Subcutaneous abdominal adipose tissue (tissue), 5 donors: Measurements from ENCODE around the gene LRRC7.
"Not testable (repeated sequence)": the region's sequence is repeated elsewhere in the genome, so short reads cannot be mapped to it uniquely, and the experiment has no call there.

Experiments
- H3K27ac ChIP-seq: one replicate; pipeline ENCODE4 v1.7.0; 2013; ENCODE audit warnings: low read depth, mild to moderate bottlenecking, inconsistent platforms, low read length, moderate library complexity
- H3K27me3 ChIP-seq, 5 donors: one replicate each; pipeline ENCODE4 v1.7.0; 2013; ENCODE audit warnings: low read length in 5 of 5, inconsistent platforms in 1 of 5; ENCODE audit not compliant: control insufficient read depth in 5 of 5, insufficient read depth in 4 of 5
- H3K36me3 ChIP-seq, 5 donors: one replicate each; pipeline ENCODE4 v1.7.0; 2013; ENCODE audit warnings: low read length in 5 of 5; ENCODE audit not compliant: control insufficient read depth in 5 of 5, insufficient read depth in 5 of 5
- H3K4me1 ChIP-seq, 5 donors: one replicate each; pipeline ENCODE4 v1.7.0; 2013; ENCODE audit warnings: low read length in 5 of 5, mild to moderate bottlenecking in 3 of 5, moderate library complexity in 1 of 5; ENCODE audit not compliant: control insufficient read depth in 5 of 5, insufficient read depth in 5 of 5
- H3K4me3 ChIP-seq, 5 donors: one replicate each; pipeline ENCODE4 v1.7.0; 2013; ENCODE audit warnings: low read length in 5 of 5, low read depth in 1 of 5
- H3K9ac ChIP-seq, 5 donors: one replicate each; pipeline ENCODE4 v1.7.0; 2013; ENCODE audit warnings: low read length in 5 of 5, mild to moderate bottlenecking in 4 of 5, moderate library complexity in 3 of 5
- H3K9me3 ChIP-seq, 5 donors: one replicate each; pipeline ENCODE4 v1.7.0; 2013; ENCODE audit warnings: low read length in 5 of 5; ENCODE audit not compliant: control insufficient read depth in 5 of 5
- donor health status: healthy.
- donor health status: healthy.
- donor health status: healthy.
- donor health status: healthy.
- donor health status: healthy.

Gene LRRC7

DNA sequence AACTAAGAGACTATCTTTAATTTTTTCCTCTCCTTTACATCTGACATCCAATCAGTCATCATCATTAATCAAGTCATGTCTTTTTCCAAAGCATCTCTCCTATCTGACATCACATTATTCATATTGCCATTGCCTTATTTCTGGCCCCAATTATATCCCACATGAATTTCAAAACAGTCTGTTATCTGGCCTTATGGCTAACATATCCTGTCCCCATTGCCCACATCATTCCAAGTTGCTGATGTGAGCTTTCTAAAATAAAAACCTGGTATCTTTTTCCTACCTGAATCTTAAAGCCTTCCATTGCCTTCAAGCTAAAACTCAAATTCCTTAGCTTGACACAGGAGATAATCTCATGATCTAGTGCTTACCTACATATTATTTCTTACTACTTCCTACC lies 353.8 kb downstream of the LRRC7 start:
- no peaks in the 10 kb centered on the region for H3K27me3 ChIP-seq
- no peak overlapping the region for H3K9ac ChIP-seq
- no peak overlapping the region for H3K27ac ChIP-seq
- H3K9me3 ChIP-seq: peaks cover 0 to 4% (median 0%) of the 10 kb centered on the region in 5 donors
- H3K4me3 ChIP-seq: no peak overlapping the region
- no peaks in the 10 kb centered on the region for H3K4me1 ChIP-seq
- H3K36me3 ChIP-seq: no peaks in the 10 kb centered on the region

DNA sequence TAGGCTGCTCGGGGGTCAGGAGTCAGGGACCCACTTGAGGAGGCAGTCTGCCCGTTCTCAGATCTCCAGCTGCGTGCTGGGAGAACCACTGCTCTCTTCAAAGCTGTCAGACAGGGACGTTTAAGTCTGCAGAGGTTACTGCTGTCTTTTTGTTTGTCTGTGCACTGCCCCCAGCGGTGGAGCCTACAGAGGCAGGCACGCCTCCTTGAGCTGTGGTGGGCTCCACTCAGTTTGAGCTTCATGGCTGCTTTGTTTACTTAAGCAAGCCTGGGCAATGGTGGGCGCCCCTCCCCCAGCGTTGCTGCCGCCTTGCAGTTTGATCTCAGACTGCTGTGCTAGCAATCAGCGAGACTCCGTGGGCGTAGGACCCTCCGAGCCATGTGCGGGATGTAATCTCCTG lies 360.5 kb downstream of the LRRC7 start:
- not testable (repeated sequence) for H3K4me1 ChIP-seq, H3K9me3 ChIP-seq, H3K4me3 ChIP-seq, H3K36me3 ChIP-seq, H3K27ac ChIP-seq, H3K9ac ChIP-seq, H3K27me3 ChIP-seq

DNA sequence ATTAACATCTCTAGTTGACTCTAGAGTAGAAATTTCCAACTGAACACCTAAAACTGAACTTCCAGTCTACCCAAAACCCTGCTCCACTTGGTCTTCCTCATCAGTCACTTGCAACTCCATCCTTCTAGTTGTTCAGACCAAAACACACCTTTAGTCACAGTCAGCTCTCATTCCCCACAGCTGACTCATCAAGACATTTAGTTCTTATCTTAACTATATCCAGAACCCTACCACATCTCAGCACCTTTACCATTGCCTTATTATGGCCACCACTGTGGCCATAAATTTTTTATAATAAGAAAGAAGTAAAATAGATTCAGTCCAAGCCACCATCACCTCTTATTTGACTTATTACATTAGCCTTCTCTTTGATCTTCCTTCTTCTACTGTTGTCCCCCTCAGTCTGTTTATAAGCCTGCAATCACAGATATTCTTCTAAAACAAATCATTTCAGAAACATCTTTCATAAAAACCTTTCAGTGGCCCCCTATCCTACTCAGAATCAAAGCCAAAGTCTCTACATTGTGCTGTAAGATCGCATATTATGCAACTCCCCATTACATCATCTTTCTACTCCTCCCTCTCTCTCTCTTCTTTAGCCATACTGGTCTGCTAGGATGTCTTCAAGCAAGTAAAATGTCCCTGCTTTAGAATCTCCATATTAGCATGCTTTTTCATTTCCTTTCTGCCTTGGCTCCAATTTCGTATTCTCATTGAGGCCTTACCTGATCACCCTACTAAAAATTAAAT lies 361.8 kb downstream of the LRRC7 start:
- H3K27me3 ChIP-seq: no peaks in the 10 kb centered on the region
- H3K27ac ChIP-seq: no peak overlapping the region
- H3K9ac ChIP-seq: no peak overlapping the region
- H3K36me3 ChIP-seq: no peaks in the 10 kb centered on the region
- no peak overlapping the region for H3K4me3 ChIP-seq
- peaks cover 0 to 5% (median 0%) of the 10 kb centered on the region in 5 donors for H3K4me1 ChIP-seq
- no peaks in the 10 kb centered on the region for H3K9me3 ChIP-seq

DNA sequence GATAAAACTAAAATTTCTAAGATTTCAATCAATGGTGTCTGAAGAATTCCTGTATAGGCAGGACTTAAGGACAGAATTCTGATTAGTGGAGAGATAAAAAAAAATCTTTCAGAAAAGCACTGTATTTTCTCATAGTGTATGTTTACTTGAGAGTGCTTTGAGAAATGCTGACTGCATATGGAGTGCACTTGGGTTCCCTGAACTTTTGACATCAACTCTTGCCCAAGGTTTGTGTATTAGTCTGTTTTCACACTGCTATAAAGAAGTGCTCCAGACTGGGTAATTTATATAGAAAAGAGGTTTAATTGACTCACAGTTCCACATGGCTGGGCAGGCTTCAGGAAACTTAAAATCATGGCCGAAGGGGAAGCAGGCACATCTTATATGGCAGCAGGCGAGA lies 362.7 kb downstream of the LRRC7 start:
- H3K27me3 ChIP-seq: no peaks in the 10 kb centered on the region
- H3K4me3 ChIP-seq: no peak overlapping the region
- no peaks in the 10 kb centered on the region for H3K9me3 ChIP-seq
- H3K4me1 ChIP-seq: peaks cover 0 to 5% (median 0%) of the 10 kb centered on the region in 5 donors
- no peaks in the 10 kb centered on the region for H3K36me3 ChIP-seq
- H3K27ac ChIP-seq: no peak overlapping the region
- no peak overlapping the region for H3K9ac ChIP-seq

DNA sequence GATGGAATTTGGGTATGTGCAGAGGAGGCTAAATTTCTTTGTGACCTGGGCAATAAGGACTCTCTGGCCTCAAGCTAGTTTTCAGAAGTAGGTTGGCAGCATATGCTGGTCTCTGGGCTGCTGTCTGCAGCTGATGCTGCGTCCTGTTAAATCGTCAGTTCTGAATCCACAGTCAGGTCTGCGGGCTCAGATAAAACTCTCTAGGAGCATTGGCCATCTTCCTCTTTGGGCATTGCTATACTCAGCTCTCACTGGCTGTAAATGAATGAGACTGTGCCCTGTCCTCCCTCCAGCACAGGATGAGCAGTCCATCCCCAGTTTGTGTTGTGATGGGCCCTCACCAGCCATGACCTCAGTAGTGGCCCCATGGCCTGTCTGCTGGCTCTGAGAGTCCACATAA lies 365.0 kb downstream of the LRRC7 start:
- Histone ChIP-seq H3K9me3 (no peaks in the 10 kb centered on the region), H3K9ac (no peak overlapping the region), H3K27me3 (no peaks in the 10 kb centered on the region), H3K4me1 (peaks cover 0 to 5% (median 0%) of the 10 kb centered on the region in 5 donors), H3K27ac (no peak overlapping the region), H3K4me3 (no peak overlapping the region), H3K36me3 (no peaks in the 10 kb centered on the region)

DNA sequence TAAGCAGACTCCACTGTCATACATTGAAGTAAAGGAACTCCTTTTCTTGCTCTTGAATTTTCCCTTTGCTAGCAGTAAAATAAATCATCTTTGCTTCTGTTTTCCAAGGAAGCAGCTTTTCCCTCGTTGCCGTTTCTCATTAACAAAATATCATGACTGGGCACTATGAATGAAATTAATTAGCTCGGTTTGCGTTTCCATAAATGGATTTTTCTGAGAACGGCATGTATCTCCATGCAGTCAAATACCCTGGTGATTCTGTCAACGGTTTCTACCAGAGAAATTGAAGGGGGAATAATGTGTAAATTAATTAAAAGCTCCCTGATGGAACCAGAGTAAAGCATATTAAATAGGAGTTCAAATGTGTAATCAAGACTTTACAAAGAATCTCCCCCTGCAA lies 372.5 kb downstream of the LRRC7 start:
- Histone ChIP-seq H3K9me3 (peaks cover 0 to 9% (median 0%) of the 10 kb centered on the region in 5 donors), H3K27ac (no peak overlapping the region), H3K4me3 (no peak overlapping the region), H3K9ac (no peak overlapping the region), H3K27me3 (no peaks in the 10 kb centered on the region), H3K4me1 (no peaks in the 10 kb centered on the region), H3K36me3 (no peaks in the 10 kb centered on the region)

DNA sequence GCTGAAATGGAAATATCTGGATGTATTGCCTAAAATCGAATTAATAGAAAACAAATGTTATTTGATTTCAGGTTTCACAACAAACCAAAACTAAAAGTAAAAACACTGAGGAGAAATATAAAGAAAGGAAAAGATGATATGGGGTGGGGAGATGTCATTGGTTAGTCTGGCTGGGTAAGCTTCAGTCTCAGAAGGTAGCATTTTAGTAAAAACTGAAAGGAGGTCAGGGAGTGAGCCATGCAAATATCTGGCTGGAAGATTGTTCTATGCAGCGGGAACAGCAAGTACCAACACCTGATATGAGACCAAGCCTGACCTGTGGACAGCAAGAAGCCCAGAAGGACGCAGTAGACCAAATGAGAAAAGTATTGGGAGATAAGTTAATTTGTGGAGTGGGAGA lies 373.1 kb downstream of the LRRC7 start:
- Histone ChIP-seq H3K27me3 (no peaks in the 10 kb centered on the region), H3K4me1 (no peaks in the 10 kb centered on the region), H3K27ac (no peak overlapping the region), H3K9me3 (peaks cover 0 to 9% (median 2%) of the 10 kb centered on the region in 5 donors), H3K4me3 (no peak overlapping the region), H3K36me3 (no peaks in the 10 kb centered on the region), H3K9ac (no peak overlapping the region)

DNA sequence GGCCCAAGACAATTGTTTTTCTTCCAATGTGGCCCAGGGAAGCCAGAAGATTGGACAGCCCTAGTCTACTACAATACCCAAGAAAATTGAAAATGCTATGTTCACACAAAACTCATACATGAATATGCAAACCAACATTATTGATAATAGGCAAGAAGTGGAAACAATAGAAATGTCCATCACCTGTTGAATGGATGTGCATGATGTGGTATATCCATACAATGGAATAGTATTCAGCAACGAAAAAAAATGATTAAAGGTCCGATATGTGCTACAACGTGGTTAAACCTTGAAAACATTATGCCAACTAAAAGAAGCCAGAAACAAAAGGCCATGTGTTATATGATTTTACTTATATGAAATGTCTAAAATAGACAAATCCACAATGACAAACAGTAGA lies 375.3 kb downstream of the LRRC7 start:
- Histone ChIP-seq H3K27me3 (no peaks in the 10 kb centered on the region), H3K9ac (no peak overlapping the region), H3K36me3 (no peaks in the 10 kb centered on the region), H3K4me3 (no peak overlapping the region), H3K4me1 (no peaks in the 10 kb centered on the region), H3K27ac (no peak overlapping the region), H3K9me3 (peaks cover 0 to 12% (median 2%) of the 10 kb centered on the region in 5 donors)

DNA sequence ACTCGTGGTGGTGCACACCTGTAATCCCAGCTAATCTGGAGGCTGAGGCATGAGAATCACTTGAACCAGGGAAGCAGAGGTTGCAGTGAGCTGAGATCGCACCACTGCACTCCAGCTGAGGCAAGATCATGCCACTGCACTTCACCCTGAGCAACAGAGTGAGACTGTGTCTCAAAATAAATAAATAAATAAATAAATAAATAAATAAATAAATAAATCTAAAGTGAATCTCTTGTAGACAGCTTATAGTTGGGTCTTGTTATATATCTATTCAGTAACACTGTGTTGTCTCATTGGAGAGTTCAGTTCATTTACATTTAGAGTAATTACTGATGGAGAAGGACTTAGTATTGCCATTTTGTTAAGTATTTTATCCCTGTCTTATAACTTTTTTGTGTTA lies 379.2 kb downstream of the LRRC7 start:
- H3K9ac ChIP-seq: no peak overlapping the region
- no peaks in the 10 kb centered on the region for H3K36me3 ChIP-seq
- peaks cover 0 to 12% (median 2%) of the 10 kb centered on the region in 5 donors for H3K9me3 ChIP-seq
- H3K4me3 ChIP-seq: no peak overlapping the region
- H3K27ac ChIP-seq: no peak overlapping the region
- H3K27me3 ChIP-seq: no peaks in the 10 kb centered on the region
- H3K4me1 ChIP-seq: no peaks in the 10 kb centered on the region

DNA sequence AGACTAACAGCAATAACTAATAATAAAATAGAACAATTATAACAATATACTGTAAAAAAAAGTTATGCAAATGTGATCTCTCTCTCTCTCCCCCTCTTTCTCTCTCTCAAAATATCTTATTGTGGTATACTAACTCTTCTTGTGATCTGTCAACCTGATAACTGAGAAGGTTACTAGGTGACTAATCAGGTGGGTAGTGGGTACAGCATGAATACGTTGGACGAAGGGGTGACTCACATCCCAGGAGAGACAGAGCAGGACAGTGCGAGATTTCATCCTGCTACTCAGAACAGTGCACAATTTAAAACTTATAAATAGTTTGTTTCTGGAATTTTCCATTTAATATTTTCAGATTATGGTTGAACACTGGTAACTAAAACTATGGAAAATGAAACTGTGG lies 380.1 kb downstream of the LRRC7 start:
- H3K4me1 ChIP-seq: no peaks in the 10 kb centered on the region
- no peak overlapping the region for H3K4me3 ChIP-seq
- H3K27me3 ChIP-seq: no peaks in the 10 kb centered on the region
- no peaks in the 10 kb centered on the region for H3K36me3 ChIP-seq
- H3K9ac ChIP-seq: no peak overlapping the region
- no peak overlapping the region for H3K27ac ChIP-seq
- peaks cover 0 to 9% (median 2%) of the 10 kb centered on the region in 5 donors for H3K9me3 ChIP-seq
